HG02885 (cell line): ENCODE results near the gene MUL1.
A peak's percentile ranks its signal among the peaks of the same experiment; 100 is the strongest.

ENCODE experiments used
- ATAC-seq: cut with Tn5 transposase; IDR thresholded peaks from one replicate; pipeline ENCODE4 v1.9.1; 2021; ENCODE audit warnings: mild to moderate bottlenecking; ENCODE audit not compliant: unreplicated experiment, poor library complexity

MUL1 gene

GRCh38 chr1:20507564-20508410 is at the start of gene MUL1:
TSS of gene MUL1 (minus strand) at chr1:20508151. CDS start at chr1:20508024, 127 bp downstream.
- peak; percentile 92 for ATAC-seq

- ATAC-seq, result no peak
Observed at GRCh38 chr1:20555758-20556120, 47.8 kb upstream of the MUL1 start.

- no peak for ATAC-seq
Observed at GRCh38 chr1:20555025-20555757, 47.2 kb upstream of the MUL1 start.

GRCh38 chr1:20552728-20553445 is 44.9 kb upstream of the MUL1 start:
- ATAC-seq, result no peak

- ATAC-seq, result no peak
Observed at GRCh38 chr1:20551945-20552727, 44.2 kb upstream of the MUL1 start, which contains the start of gene FAM43B. TSS of gene FAM43B (plus strand) at chr1:20552573. CDS start at chr1:20552974, 401 bp downstream.

GRCh38 chr1:20551161-20551560 is 43.2 kb upstream of the MUL1 start:
- ATAC-seq, result no peak

GRCh38 chr1:20546637-20547036 is 38.7 kb upstream of the MUL1 start:
- no peak for ATAC-seq

GRCh38 chr1:20540281-20540680 is 32.3 kb upstream of the MUL1 start:
- ATAC-seq, result no peak

- ATAC-seq, result no peak
Observed at GRCh38 chr1:20538760-20539551, 31.0 kb upstream of the MUL1 start.

GRCh38 chr1:20538227-20538626 is 30.3 kb upstream of the MUL1 start:
- ATAC-seq, result no peak

GRCh38 chr1:20534659-20535417 is 26.9 kb upstream of the MUL1 start:
- ATAC-seq, result no peak

- no peak for ATAC-seq
Observed at GRCh38 chr1:20533635-20534034, 25.7 kb upstream of the MUL1 start.

GRCh38 chr1:20530901-20531300 is 22.9 kb upstream of the MUL1 start:
- ATAC-seq, result no peak

- ATAC-seq, result no peak
Observed at GRCh38 chr1:20530306-20530705, 22.4 kb upstream of the MUL1 start.

GRCh38 chr1:20528221-20528620 is 20.3 kb upstream of the MUL1 start:
- ATAC-seq, result no peak

GRCh38 chr1:20526267-20526666 is 18.3 kb upstream of the MUL1 start:
- no peak for ATAC-seq

- no peak for ATAC-seq
Observed at GRCh38 chr1:20521960-20522861, 14.3 kb upstream of the MUL1 start.
